Endothelial cell of umbilical vein (primary cell): ENCODE data around the gene SPIB.

Experiments
- CTCF ChIP-seq, 2 donors: IDR thresholded peaks; 1 replicate in 1 of 2; 2 replicates in 1 of 2; pipeline ENCODE4 v1.5.1; 2011; ENCODE audit warnings: low read length in 2 of 2, mild to moderate bottlenecking in 2 of 2, moderate library complexity in 2 of 2, control low read depth in 1 of 2, inconsistent platforms in 1 of 2, low read depth in 1 of 2; ENCODE audit not compliant: insufficient read depth in 1 of 2; ENCODE audit errors: extremely low read depth in 1 of 2
- EZH2 ChIP-seq: IDR thresholded peaks from 2 replicates; pipeline ENCODE4 v1.6.1; 2012; ENCODE audit warnings: borderline replicate concordance, low read depth, mild to moderate bottlenecking, moderate library complexity, low read length, inconsistent platforms; ENCODE audit not compliant: severe bottlenecking
- FOS ChIP-seq: IDR thresholded peaks from 2 replicates; pipeline ENCODE4 v1.6.1; 2011; ENCODE audit warnings: mild to moderate bottlenecking, low read length, moderate library complexity, borderline replicate concordance; ENCODE audit not compliant: insufficient read depth
- JUN ChIP-seq: IDR thresholded peaks from 2 replicates; pipeline ENCODE4 v1.6.1; 2011; ENCODE audit warnings: borderline replicate concordance, low read depth; ENCODE audit not compliant: insufficient read length, insufficient read depth
- MAX ChIP-seq: IDR thresholded peaks from 2 replicates; pipeline ENCODE4 v1.6.1; 2011; ENCODE audit not compliant: insufficient read depth, insufficient read length
- MYC ChIP-seq: IDR thresholded peaks from one replicate; pipeline ENCODE4 v1.6.1; 2011; ENCODE audit warnings: mild to moderate bottlenecking, low read depth, low read length
- POLR2A ChIP-seq: IDR thresholded peaks from 2 replicates; pipeline ENCODE4 v1.6.1; 2012; ENCODE audit warnings: low read depth, mild to moderate bottlenecking, control low read depth, low read length
- POLR2AphosphoS5 ChIP-seq: IDR thresholded peaks from 2 replicates; pipeline ENCODE4 v1.6.1; 2012; ENCODE audit warnings: low read depth, mild to moderate bottlenecking, control low read depth, low read length, moderate library complexity; ENCODE audit not compliant: insufficient read depth

- no peak for TF ChIP-seq CTCF (IDR thresholded peaks at IDR 0.05; ENCODE audit: extremely low read depth in 1 of 2, insufficient read depth in 1 of 2, low read depth in 1 of 2, low read length in 2 of 2)
- no peak for TF ChIP-seq EZH2
- TF ChIP-seq POLR2A = no peak
- no peak for TF ChIP-seq POLR2AphosphoS5
- no peak for TF ChIP-seq MAX
- TF ChIP-seq MYC = no peak
- no peak for TF ChIP-seq FOS
- no peak for TF ChIP-seq JUN
These were observed 15.8 kb downstream of the SPIB start for GRCh38 chr19:50434525-50434924.
